Vagina (tissue), 2 donors: ENCODE measurements around the gene PLEKHA5.

ENCODE experiments used
- POLR2A ChIP-seq, 2 donors: fragments of 450-650 bp; IDR thresholded peaks; one replicate each; pipeline ENCODE4 v1.6.1; 2017; ENCODE audit warnings: antibody characterized with exemption in 2 of 2, mild to moderate bottlenecking in 2 of 2, moderate library complexity in 2 of 2
- TF ChIP-seq, protein P1 (sequence below), 3 experiments: fragments of 450-650 bp in 2 of 3; fragments of 200-600 bp in 1 of 3; sonication (generic) in 1 of 3; IDR thresholded peaks; one replicate each; pipeline ENCODE4 v1.5.1; 2017 to 2019; ENCODE audit warnings: antibody characterized with exemption in 3 of 3, mild to moderate bottlenecking in 2 of 3, moderate library complexity in 2 of 3

DNA sequence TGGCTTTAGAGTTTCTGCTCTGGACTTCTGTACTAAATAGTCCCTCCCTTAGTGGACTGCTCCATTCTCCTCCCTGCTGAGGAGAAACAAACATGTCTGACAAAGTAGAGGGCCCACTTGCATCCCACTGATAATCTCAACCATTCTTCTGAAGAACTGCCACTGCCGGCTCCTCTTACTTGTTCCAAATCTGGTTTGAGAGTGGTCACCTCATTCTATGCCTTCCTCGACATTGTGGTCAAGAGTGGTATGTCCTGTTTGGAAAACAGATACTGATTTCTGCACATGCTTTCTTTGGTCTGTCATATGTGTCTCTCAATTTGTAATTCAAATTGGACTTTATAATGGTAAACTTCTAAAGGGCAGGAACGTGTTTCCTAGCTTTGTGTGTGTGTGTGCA lies 36.3 kb upstream of the PLEKHA5 start:
- TF ChIP-seq, protein P1, sequence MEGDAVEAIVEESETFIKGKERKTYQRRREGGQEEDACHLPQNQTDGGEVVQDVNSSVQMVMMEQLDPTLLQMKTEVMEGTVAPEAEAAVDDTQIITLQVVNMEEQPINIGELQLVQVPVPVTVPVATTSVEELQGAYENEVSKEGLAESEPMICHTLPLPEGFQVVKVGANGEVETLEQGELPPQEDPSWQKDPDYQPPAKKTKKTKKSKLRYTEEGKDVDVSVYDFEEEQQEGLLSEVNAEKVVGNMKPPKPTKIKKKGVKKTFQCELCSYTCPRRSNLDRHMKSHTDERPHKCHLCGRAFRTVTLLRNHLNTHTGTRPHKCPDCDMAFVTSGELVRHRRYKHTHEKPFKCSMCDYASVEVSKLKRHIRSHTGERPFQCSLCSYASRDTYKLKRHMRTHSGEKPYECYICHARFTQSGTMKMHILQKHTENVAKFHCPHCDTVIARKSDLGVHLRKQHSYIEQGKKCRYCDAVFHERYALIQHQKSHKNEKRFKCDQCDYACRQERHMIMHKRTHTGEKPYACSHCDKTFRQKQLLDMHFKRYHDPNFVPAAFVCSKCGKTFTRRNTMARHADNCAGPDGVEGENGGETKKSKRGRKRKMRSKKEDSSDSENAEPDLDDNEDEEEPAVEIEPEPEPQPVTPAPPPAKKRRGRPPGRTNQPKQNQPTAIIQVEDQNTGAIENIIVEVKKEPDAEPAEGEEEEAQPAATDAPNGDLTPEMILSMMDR (IDR thresholded peaks at IDR 0.05), result no peak
- no peak for TF ChIP-seq POLR2A (IDR thresholded peaks at IDR 0.05)
